Renal cortex interstitium (tissue), 11 donors: Measurements from ENCODE around the gene P2RX5. TPM values are rescaled to one million over a fixed set of nuclear protein-coding genes. Genes with fewer than 3 reads are reported as not detected.

ENCODE experiments used
- DNase-seq, 11 donors: peaks; one replicate each; pipeline ENCODE4 v3.0.0-alpha.2; 2013; ENCODE audit warnings: low read depth in 9 of 11, low spot score in 4 of 11; ENCODE audit errors: extremely low read depth in 1 of 11
- polyA plus RNA-seq, 3 donors: library from polyadenylated mRNA; unstranded; fragments of 120-200 nt; gene quantifications; one replicate each; pipeline ENCODE4 v1.2.1, GENCODE V29; 2013; ENCODE audit not compliant: insufficient read length in 3 of 3

The P2RX5 gene
- polyA plus RNA-seq, 3 donors = 1.3 to 1.4 (median 1.3) TPM

- peak in 1 of 11 donors; percentile 8 for DNase-seq
Measured at GRCh38 chr17:3636908-3637373, 59.0 kb downstream of the P2RX5 start.

DNA sequence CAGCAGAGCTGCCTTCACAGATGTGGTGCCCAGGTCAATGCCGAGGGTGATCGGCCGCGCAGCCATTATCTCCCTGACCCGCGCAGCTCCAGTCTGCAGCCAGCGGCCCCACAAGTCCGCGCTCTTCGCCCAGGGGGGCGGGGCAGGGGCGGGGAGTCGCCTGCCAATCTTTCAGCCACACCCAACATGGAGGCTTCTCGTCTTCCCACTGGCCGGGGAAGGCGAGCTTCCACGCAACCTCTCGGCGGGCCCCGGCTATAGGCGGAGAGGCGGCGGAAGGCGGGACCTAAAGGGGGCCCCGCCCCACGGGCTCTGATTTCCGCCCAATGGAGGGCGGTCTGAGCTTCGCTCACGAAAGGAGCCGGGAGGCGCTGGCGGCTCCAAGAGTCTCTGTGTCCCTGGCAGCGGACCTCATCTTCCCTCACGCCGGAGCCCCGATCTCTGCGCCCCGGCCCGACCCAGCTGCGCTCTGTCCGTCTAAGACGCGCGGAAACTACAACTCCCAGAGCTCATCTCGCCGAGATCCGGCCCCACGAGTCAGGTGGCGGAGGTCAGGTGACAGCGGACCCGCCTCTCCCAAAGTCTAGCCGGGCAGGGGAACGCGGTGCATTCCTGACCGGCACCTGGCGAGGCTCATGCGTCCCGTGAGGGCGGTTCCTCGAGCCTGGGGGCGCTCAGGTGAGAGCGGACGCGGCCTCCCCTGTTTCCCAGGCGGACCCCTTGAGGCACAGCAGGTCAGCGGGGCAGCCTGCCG lies 59.6 kb downstream of the P2RX5 start, which contains the start of the genes CTNS and SHPK:
CTNS (plus strand) TSS at position 607 of the 754 bp plus-strand sequence. CDS start 3,447 bp downstream, outside the sequence.
SHPK (minus strand) TSS at position 97 of the 754 bp plus-strand sequence; CDS start at position 66, 31 bp downstream.
- peak; percentile 86 to 97 (median 93) for DNase-seq

DNA sequence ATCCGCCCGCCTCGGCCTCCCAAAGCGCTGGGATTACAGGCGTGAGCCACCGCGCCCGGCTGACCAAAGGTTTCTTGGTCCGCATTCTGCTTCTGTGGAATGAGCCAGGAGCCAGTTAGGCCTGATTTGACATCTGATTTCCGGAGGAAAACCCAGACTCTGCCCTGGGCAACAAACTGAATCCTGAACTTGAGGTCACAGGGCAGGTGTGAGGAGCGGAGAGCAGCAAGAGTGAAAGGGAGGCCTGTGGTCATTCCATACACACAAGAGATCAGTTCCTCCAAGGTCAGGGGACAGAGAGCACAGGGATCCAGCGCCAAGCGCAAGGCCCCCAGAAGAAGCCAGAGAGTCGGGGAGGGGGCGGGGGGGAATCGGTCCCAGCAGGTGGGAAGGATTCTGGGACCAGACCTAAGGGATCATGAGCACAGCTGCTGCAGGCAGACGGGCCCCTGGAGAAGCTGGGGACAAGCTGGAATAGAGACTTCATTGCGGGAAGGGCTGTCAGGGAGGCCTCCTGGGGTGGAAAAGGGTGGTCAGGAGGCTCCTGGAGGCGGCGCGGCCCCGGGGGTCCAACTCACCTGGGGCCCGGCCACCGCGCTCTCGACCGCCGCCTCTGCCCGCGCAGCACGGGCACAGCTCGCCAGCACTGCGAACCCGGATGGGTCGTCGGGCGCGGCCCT lies 60.3 kb downstream of the P2RX5 start:
- peak in 4 of 11 donors; percentile 19 to 39 (median 20) for DNase-seq

DNA sequence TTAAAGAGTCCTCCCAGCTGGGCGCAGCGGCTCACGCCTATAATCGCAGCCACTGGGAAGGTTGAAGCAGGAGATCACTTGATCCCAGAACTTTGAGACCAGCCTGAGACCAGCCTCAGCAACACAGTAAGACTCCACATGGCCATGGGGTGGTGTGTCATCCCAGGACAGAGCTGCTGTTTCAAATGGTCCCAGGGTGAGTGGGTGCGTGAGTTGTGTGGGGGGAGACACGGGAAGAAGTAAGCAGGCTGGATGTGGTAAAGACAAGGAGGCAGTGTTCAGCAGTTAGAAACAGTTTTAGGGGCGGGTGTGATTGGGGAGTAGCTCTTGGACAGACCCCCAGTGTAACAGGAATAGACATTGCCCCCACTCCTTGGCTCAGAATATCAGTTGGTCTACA lies 63.7 kb downstream of the P2RX5 start:
- DNase-seq = no peak

GRCh38 chr17:3630781-3631180 lies 65.2 kb downstream of the P2RX5 start:
- DNase-seq = no peak

GRCh38 chr17:3627769-3628167 lies 68.2 kb downstream of the P2RX5 start:
- no peak for DNase-seq

DNA sequence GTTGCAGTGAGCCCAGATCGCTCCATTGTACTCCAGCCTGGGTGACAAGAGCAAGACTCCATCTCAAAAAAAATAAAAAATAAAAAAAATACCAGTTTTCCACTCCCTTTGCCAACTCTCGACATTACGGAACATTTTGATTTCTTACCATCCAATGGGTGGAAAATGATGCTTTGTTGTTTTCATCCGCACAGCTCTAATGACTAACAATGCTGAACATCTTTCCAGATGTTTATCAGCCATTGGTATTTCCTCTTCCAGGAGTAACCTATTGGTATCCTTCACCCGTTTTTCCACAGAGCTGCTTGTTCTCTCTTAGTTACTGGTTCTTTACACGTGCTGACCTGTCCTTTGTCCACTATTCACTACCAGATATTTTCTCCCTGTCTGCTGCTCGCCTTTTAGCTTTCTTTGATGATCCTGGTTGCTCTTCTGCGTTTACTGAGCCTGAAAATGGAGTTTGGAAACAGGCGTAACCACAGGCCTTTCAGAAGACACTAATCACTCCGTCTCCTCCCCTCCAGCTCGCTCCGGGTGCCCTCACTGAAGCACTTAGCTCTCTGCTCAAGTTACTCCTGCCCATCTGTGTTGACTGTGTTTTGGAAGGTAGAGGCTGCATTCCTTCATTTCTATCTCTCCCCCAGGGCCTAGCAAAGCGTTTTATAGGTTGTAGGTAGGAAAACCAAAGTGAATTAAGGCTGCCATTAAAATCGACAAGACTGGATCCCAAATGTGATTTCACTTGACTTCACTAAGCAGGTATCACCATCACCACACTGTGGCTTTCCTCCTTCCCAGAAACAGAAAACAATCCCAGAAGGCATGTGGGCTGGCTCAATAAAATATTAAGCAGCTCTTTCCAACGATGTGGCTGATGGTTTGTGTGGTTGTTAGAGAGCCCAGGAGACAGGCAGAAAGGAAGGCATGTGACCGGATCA lies 68.9 kb downstream of the P2RX5 start:
- no peak for DNase-seq

Other genes with a start within 250 kb of the P2RX5 start
- under 1 TPM; 0.36 to 0.65 (median 0.40) TPM for gene SPATA22, start 224.3 kb downstream of the P2RX5 start, polyA plus RNA-seq
- 10 to 100 TPM; 20.8 to 31.7 (median 27.2) TPM for gene ASPA, start 220.2 kb downstream of the P2RX5 start, polyA plus RNA-seq
- gene TRPV3, start 138.3 kb downstream of the P2RX5 start, polyA plus RNA-seq = 1 to 10 TPM in 2 of 3 donors, under 1 TPM in 1; 0.88 to 1.1 (median 1.1) TPM
- 10 to 100 TPM in 1 of 3 donors, 1 to 10 TPM in 2; 7.6 to 12.4 (median 9.0) TPM for gene TRPV1, start 86.7 kb downstream of the P2RX5 start, polyA plus RNA-seq
- gene SHPK, start 59.9 kb downstream of the P2RX5 start, polyA plus RNA-seq = 10 to 100 TPM; 15.4 to 16.5 (median 15.7) TPM
- gene CTNS, start 59.4 kb downstream of the P2RX5 start, polyA plus RNA-seq = 10 to 100 TPM; 18.7 to 27.2 (median 20.2) TPM
- gene TAX1BP3, start 27.6 kb downstream of the P2RX5 start, polyA plus RNA-seq = 100 to 1,000 TPM in 1 of 3 donors, 10 to 100 TPM in 2; 88.5 to 113 (median 90.6) TPM
- 10 to 100 TPM; 21.0 to 35.3 (median 31.8) TPM for gene EMC6, start 27.3 kb downstream of the P2RX5 start, polyA plus RNA-seq
- gene HASPIN, start 27.7 kb upstream of the P2RX5 start, polyA plus RNA-seq = 1 to 10 TPM; 2.7 to 4.9 (median 3.8) TPM
- 10 to 100 TPM; 37.7 to 40.0 (median 37.8) TPM for gene ITGAE, start 105.0 kb upstream of the P2RX5 start, polyA plus RNA-seq
- gene NCBP3, start 150.1 kb upstream of the P2RX5 start, polyA plus RNA-seq = 100 to 1,000 TPM in 1 of 3 donors, 10 to 100 TPM in 2; 83.1 to 122 (median 83.7) TPM
- gene CAMKK1, start 196.9 kb upstream of the P2RX5 start, polyA plus RNA-seq = 1 to 10 TPM; 3.9 to 5.7 (median 4.2) TPM
- gene P2RX1, start 220.3 kb upstream of the P2RX5 start, polyA plus RNA-seq = 1 to 10 TPM in 2 of 3 donors, under 1 TPM in 1; 0.93 to 1.4 (median 1.1) TPM